Right ventricle myocardium superior (tissue), 1 donor: Measurements from ENCODE around the gene CDC123. TPM values are rescaled to one million over a fixed set of nuclear protein-coding genes. Genes with fewer than 3 reads are reported as not detected.
"Not testable (repeated sequence)": the region's sequence is repeated elsewhere in the genome, so short reads cannot be mapped to it uniquely, and the experiment has no call there.

Experiments used
- ATAC-seq: fragments of 200-7000 bp; cut with Tn5 transposase; one replicate; pipeline ENCODE4 v1.9.1; 2020; ENCODE audit warnings: mild to moderate bottlenecking; ENCODE audit not compliant: poor library complexity
- DNase-seq: peaks from one replicate; pipeline ENCODE4 v3.0.0-alpha.2; 2020
- intact Hi-C: fragments of 100-400 bp; cut with DNase I; formaldehyde crosslinking; loops from one replicate; pipeline ENCODE4 v1.11.2; 2022
- total RNA-seq: library from RNA; stranded (reverse); fragmentation: NEBNext Ultra II Directional; extraction: Animal tissue kit (Norgen Biotek cat#: 25700); gene quantifications from one replicate; pipeline ENCODE4 v1.2.1, GENCODE V29; 2021
- donor health status: DM: no; HTN: yes; CAD: no; lungs with severe emphysema.

Gene CDC123
- total RNA-seq, 1 donor from 2014 or later: 49.5 TPM

GRCh38 chr10:12262278-12262981 is 66.4 kb downstream of the CDC123 start:
- intact Hi-C loops: loop anchor here (5.0 to 10.0 kb wide), 3 partner anchors 395 to 642 kb away; no protein-coding TSS in a partner anchor
- ATAC-seq: no peak

GRCh38 chr10:12264204-12264940 is 68.4 kb downstream of the CDC123 start:
- intact Hi-C loops: loop anchor here (5.0 to 10.0 kb wide), 3 partner anchors 393 to 640 kb away; no protein-coding TSS in a partner anchor
- ATAC-seq (peak; percentile 90), DNase-seq (peak; percentile 88)

More at GRCh38 chr10:12262278-12262981, 66.4 kb downstream of the CDC123 start:
- DNase-seq: no peak

GRCh38 chr10:12269056-12269455 is 73.1 kb downstream of the CDC123 start:
- ATAC-seq (no peak), DNase-seq (no peak)
- intact Hi-C loops: loop anchor here (10.0 kb wide), 1 partner anchor 636 kb away; no protein-coding TSS in a partner anchor

- no peak for ATAC-seq
- intact Hi-C loops: no loop called here
- no peak for DNase-seq
These were observed 75.2 kb downstream of the CDC123 start for GRCh38 chr10:12271210-12271540.

- ATAC-seq, intact Hi-C loops, DNase-seq: not testable (repeated sequence)
These were observed 81.9 kb downstream of the CDC123 start for GRCh38 chr10:12277862-12278261.

GRCh38 chr10:12279281-12279680 is 83.3 kb downstream of the CDC123 start:
- DNase-seq (no peak), ATAC-seq (no peak)

GRCh38 chr10:12287772-12288171 is 91.8 kb downstream of the CDC123 start:
- no peak for DNase-seq
- no peak for ATAC-seq
- intact Hi-C loops: no loop called here

More at GRCh38 chr10:12279281-12279680, 83.3 kb downstream of the CDC123 start:
- intact Hi-C loops: no loop called here

- intact Hi-C loops, ATAC-seq, DNase-seq: not testable (repeated sequence)
These were observed 101.8 kb downstream of the CDC123 start for GRCh38 chr10:12297784-12298183.

GRCh38 chr10:12299222-12299965 is 103.4 kb downstream of the CDC123 start:
- no peak for ATAC-seq
- intact Hi-C loops: no loop called here

More at GRCh38 chr10:12299222-12299965, 103.4 kb downstream of the CDC123 start:
- no peak for DNase-seq

Other genes starting within 250 kb of the CDC123 start
- gene UPF2, start 153.4 kb upstream of the CDC123 start, total RNA-seq: 19.8 TPM
- 22.8 TPM for gene DHTKD1, start 127.2 kb upstream of the CDC123 start, total RNA-seq
- 9.7 TPM for gene SEC61A2, start 66.5 kb upstream of the CDC123 start, total RNA-seq
- 10.0 TPM for gene NUDT5, start 297 bp upstream of the CDC123 start, total RNA-seq
- 6.5 TPM for gene CAMK1D, start 153.4 kb downstream of the CDC123 start, total RNA-seq